Kidney epithelial cell (primary cell): ENCODE results near the gene PCDHGA11. TPM values are rescaled to one million over a fixed set of nuclear protein-coding genes. Genes with fewer than 3 reads are reported as not detected.
"Not testable (repeated sequence)": the region's sequence is repeated elsewhere in the genome, so short reads cannot be mapped to it uniquely, and the experiment has no call there.

Source experiments
- DNase-seq: peaks from one replicate; pipeline ENCODE4 v3.0.0-alpha.2; 2010; ENCODE audit warnings: low read depth
- H3K27me3 ChIP-seq: 2 replicates; pipeline ENCODE4 v1.6.0; 2011; ENCODE audit warnings: low read length; ENCODE audit not compliant: control insufficient read depth, insufficient read depth
- H3K36me3 ChIP-seq: 2 replicates; pipeline ENCODE4 v1.5.1; 2011; ENCODE audit warnings: low read length; ENCODE audit not compliant: control insufficient read depth, insufficient read depth
- H3K4me3 ChIP-seq: 2 replicates; pipeline ENCODE4 v1.5.1; 2011; ENCODE audit warnings: low read depth, mild to moderate bottlenecking, control low read depth, low read length
- total RNA-seq: library from RNA; depleted of rRNA; stranded (reverse); fragments of >200 nt; gene quantifications from 2 replicates; pipeline ENCODE4 v1.2.3, GENCODE V29; 2015
- TF ChIP-seq, protein P1 (sequence below): IDR thresholded peaks from 2 replicates; pipeline ENCODE4 v1.5.1; 2011; ENCODE audit warnings: mild to moderate bottlenecking, moderate library complexity, low read length, control low read depth, inconsistent platforms; ENCODE audit not compliant: insufficient read depth, poor library complexity, severe bottlenecking

PCDHGA11 gene
- total RNA-seq = 6.7 and 7.4 TPM in 2 replicates

DNA sequence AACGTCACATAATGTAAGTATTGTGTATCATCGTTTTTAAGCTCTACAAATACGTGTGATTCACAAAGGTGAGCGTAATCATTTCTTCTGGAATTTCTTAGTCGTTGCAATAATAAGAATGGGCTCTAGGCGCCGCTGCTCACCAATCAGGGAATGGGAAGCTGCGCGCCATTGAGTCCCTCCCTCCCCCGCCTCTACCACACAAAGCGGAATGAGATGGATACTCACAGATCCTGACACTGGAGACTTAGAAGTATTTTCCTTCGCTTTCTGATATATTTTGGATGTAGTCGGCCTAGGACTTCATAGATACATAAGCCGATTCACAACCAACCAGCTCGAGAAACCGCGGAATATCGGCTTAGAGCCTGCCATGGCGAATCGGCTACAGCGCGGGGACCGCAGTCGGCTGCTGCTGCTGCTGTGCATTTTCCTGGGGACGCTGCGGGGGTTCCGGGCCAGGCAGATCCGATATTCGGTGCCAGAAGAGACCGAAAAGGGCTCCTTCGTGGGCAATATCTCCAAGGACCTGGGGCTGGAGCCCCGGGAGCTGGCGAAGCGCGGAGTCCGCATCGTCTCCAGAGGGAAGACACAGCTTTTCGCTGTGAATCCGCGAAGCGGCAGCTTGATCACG, at the start of gene PCDHGA11:
TSS of gene PCDHGA11 (plus strand) at position 197 of the 634 bp plus-strand sequence. CDS start at position 374, 177 bp downstream.
- TF ChIP-seq, protein P1, sequence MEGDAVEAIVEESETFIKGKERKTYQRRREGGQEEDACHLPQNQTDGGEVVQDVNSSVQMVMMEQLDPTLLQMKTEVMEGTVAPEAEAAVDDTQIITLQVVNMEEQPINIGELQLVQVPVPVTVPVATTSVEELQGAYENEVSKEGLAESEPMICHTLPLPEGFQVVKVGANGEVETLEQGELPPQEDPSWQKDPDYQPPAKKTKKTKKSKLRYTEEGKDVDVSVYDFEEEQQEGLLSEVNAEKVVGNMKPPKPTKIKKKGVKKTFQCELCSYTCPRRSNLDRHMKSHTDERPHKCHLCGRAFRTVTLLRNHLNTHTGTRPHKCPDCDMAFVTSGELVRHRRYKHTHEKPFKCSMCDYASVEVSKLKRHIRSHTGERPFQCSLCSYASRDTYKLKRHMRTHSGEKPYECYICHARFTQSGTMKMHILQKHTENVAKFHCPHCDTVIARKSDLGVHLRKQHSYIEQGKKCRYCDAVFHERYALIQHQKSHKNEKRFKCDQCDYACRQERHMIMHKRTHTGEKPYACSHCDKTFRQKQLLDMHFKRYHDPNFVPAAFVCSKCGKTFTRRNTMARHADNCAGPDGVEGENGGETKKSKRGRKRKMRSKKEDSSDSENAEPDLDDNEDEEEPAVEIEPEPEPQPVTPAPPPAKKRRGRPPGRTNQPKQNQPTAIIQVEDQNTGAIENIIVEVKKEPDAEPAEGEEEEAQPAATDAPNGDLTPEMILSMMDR = peak; percentile 46
- H3K36me3 ChIP-seq = peaks cover 1% of the 10 kb centered on the region
- no peak for DNase-seq
- H3K4me3 ChIP-seq = peak within 1 kb of the TSS; percentile 42
- peaks cover 19% of the 10 kb centered on the region for H3K27me3 ChIP-seq

GRCh38 chr5:141371572-141372475, 49.0 kb upstream of the PCDHGA11 start:
- TF ChIP-seq, protein P1 = no peak
- Histone ChIP-seq H3K36me3 (no peaks in the 10 kb centered on the region), H3K4me3 (no peak overlapping the region), H3K27me3 (peaks cover 21% of the 10 kb centered on the region)
- no peak for DNase-seq

DNA sequence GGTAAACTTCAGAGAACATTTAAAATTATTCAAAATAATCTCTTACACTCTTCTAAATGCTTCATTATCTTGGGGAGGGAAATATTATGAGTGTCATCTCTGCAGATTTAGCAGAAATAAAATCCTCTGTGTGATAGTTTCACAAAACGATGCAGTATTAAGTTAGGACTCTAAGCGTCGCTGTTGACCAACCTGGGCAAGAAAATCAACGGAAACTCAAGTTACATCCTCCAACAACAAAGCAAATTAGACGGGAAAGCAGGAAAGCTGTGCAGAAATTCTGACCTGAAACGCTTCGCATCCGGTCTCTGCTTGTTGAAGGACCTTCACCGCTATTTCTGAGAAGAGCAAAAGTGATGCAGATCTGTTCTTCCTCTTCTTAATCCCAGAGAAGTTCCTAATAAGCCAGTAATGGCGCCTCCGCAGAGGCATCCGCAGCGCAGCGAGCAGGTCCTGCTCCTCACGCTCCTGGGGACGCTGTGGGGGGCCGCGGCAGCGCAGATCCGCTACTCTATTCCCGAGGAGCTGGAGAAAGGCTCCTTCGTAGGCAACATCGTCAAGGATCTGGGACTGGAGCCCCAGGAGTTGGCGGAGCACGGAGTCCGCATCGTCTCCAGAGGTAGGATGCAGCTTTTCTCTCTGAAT, 47.1 kb upstream of the PCDHGA11 start, which contains the start of gene PCDHGA6:
TSS of gene PCDHGA6 (plus strand) at position 219 of the 645 bp plus-strand sequence. CDS start at position 412, 193 bp downstream.
- Histone ChIP-seq H3K36me3 (no peaks in the 10 kb centered on the region), H3K27me3 (peaks cover 21% of the 10 kb centered on the region), H3K4me3 (no peak within 1 kb of the TSS)
- TF ChIP-seq, protein P1 = peak; percentile 34
- DNase-seq = no peak

- TF ChIP-seq, protein P1 = no peak
- no peak overlapping the region for H3K4me3 ChIP-seq
- DNase-seq = no peak
- peaks cover 21% of the 10 kb centered on the region for H3K27me3 ChIP-seq
- H3K36me3 ChIP-seq = no peaks in the 10 kb centered on the region
These were observed 46.2 kb upstream of the PCDHGA11 start for GRCh38 chr5:141374627-141375026.

- DNase-seq, H3K36me3 ChIP-seq, H3K4me3 ChIP-seq: not testable (repeated sequence)
- H3K27me3 ChIP-seq = peaks cover 20% of the 10 kb centered on the region
These were observed 45.3 kb upstream of the PCDHGA11 start for GRCh38 chr5:141375444-141376155.
